ENCODE results near the gene KCNG4. TPM values are rescaled to one million over a fixed set of nuclear protein-coding genes. Genes with fewer than 3 reads are reported as not detected.
"Not testable (repeated sequence)": the region's sequence is repeated elsewhere in the genome, so short reads cannot be mapped to it uniquely, and the experiment has no call there.

KCNG4 gene
- total RNA-seq, 2 donors from 2014 or later = not detected

- Mint-ChIP-seq H3K9me3 (no peaks in the 10 kb centered on the region), H3K36me3 (no peaks in the 10 kb centered on the region), H3K27ac (no peak overlapping the region)
- DNase-seq (ENCODE audit: low spot score in 2 of 2) (no peak), ATAC-seq (no peak)
Measured at GRCh38 chr16:84226026-84226425, 13.8 kb downstream of the KCNG4 start.

DNA sequence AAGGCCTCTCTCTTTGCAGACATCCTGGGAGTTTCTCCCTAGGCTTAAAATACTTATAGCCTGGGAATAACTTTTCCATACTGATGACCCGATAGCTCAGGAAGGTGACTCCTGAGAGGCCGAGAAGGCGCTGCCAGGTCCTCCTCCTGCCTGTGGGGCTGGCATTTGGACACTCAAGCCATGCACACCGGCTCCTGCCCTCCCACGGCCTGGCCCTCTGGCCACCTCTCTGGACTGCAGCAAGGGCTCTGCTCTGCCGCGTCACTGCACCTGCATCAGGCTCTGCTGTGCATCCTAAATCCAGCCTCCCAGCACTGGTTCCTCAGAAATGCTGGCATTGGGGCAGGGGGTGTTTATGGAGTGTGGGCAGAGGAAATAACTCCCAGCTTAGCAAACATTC is 14.2 kb downstream of the KCNG4 start:
- Mint-ChIP-seq H3K36me3 (no peaks in the 10 kb centered on the region), H3K27ac (no peak overlapping the region), H3K9me3 (no peaks in the 10 kb centered on the region)
- no peak for ATAC-seq
- no peak for DNase-seq (ENCODE audit: low spot score in 2 of 2)

GRCh38 chr16:84225126-84225525 is 14.7 kb downstream of the KCNG4 start:
- no peak for DNase-seq (ENCODE audit: low spot score in 2 of 2)
- Mint-ChIP-seq H3K36me3 (no peaks in the 10 kb centered on the region), H3K27ac (no peak overlapping the region), H3K9me3 (no peaks in the 10 kb centered on the region)
- no peak for ATAC-seq

DNA sequence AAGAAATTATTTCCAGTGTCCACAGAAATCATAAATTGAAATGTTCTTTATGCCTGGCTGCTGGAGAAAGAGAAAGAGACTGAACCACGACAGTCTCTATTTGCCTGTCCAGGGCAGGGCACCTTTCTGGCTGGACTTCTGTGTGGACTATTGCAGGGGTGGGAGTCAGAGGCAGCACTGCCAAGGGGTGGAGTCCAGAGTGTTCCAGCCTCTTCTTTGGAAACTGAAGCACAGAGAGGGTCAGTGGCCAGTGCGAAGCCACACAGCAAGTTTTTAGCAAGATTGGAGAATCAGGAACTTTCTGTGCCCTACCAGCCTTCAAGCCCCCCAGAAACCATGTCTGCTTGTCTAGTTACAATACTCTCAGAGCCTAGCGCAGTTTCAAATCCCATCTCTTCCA is 15.3 kb downstream of the KCNG4 start:
- DNase-seq (ENCODE audit: low spot score in 2 of 2) (no peak), ATAC-seq (no peak)
- H3K9me3 Mint-ChIP-seq = no peaks in the 10 kb centered on the region
- H3K36me3 Mint-ChIP-seq = no peaks in the 10 kb centered on the region
- no peak overlapping the region for H3K27ac Mint-ChIP-seq

DNA sequence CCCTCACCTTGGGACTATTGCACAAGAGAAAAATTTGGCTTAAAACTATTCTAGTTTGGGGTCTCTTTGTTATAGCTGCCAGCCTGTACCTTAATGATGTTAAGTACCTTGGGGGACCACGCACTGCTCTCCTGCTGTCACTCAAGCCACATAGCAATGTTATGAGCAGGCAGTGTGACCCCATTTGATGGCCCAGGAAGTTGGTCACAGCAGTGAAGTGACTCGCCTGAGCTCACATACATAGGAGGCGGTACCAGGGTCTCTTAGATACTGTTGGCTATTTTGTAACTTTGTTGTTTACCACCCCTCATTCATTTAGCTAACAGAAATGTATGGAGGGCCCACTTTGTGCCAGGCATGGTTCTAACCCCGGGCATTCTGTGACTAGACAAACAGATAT is 16.4 kb downstream of the KCNG4 start:
- Mint-ChIP-seq H3K36me3 (no peaks in the 10 kb centered on the region), H3K9me3 (no peaks in the 10 kb centered on the region), H3K27ac (no peak overlapping the region)
- DNase-seq (ENCODE audit: low spot score in 2 of 2) (no peak), ATAC-seq (no peak)

- Mint-ChIP-seq H3K27ac (no peak overlapping the region), H3K36me3 (no peaks in the 10 kb centered on the region), H3K9me3 (no peaks in the 10 kb centered on the region)
- ATAC-seq (no peak), DNase-seq (ENCODE audit: low spot score in 2 of 2) (no peak)
Measured at GRCh38 chr16:84220851-84221250, 19.0 kb downstream of the KCNG4 start.

- DNase-seq (ENCODE audit: low spot score in 2 of 2) (no peak), ATAC-seq (no peak)
- no peaks in the 10 kb centered on the region for H3K36me3 Mint-ChIP-seq
- no peak overlapping the region for H3K27ac Mint-ChIP-seq
- no peaks in the 10 kb centered on the region for H3K9me3 Mint-ChIP-seq
Measured at GRCh38 chr16:84218956-84219355, 20.9 kb downstream of the KCNG4 start.

DNA sequence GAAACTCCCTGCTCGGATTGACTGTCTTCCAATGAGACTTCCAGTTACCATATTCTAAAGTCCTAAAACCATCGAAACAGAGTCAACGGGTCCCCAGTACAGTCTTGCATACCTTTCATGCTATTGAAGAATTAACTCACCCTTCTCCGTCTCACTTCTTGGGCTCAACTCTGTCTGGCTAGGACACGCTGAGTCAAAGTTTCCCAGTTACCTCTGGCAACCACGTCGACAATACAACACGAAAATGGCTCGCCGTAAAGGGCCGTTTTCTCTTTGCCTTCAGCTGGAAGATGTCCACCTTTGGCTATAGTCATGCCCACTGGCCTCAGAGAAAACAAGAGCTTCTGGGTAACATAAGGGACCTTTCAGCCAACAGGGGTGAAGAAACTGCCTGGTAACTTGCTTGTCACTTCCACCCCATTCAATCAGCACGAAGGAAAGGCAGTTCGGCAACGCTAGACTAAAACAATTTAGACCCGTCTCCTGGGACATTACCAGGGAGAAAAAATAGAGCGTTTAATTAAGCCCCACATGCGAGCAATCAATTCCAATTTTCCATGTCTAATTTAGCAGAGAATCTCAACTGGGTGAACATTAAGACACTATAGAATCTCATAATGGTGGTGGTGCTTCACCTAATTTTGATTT is 21.5 kb downstream of the KCNG4 start:
- Mint-ChIP-seq H3K36me3 (no peaks in the 10 kb centered on the region), H3K27ac (no peak overlapping the region), H3K9me3 (no peaks in the 10 kb centered on the region)
- ATAC-seq (no peak), DNase-seq (ENCODE audit: low spot score in 2 of 2) (no peak)

- not testable (repeated sequence) for ATAC-seq; DNase-seq (ENCODE audit: low spot score in 2 of 2); H3K36me3 Mint-ChIP-seq; H3K9me3 Mint-ChIP-seq
- peak overlapping the region in 1 of 2 donors; percentile 82 for H3K27ac Mint-ChIP-seq
Measured at GRCh38 chr16:84216144-84216543, 23.7 kb downstream of the KCNG4 start.

GRCh38 chr16:84215531-84215930 is 24.3 kb downstream of the KCNG4 start:
- no peaks in the 10 kb centered on the region for H3K9me3 Mint-ChIP-seq
- H3K27ac Mint-ChIP-seq = no peak overlapping the region
- DNase-seq (ENCODE audit: low spot score in 2 of 2) (no peak), ATAC-seq (no peak)
- H3K36me3 Mint-ChIP-seq = no peaks in the 10 kb centered on the region

GRCh38 chr16:84214451-84215066 is 25.3 kb downstream of the KCNG4 start:
- ATAC-seq (no peak), DNase-seq (ENCODE audit: low spot score in 2 of 2) (no peak)
- Mint-ChIP-seq H3K36me3 (no peaks in the 10 kb centered on the region), H3K27ac (no peak overlapping the region), H3K9me3 (no peaks in the 10 kb centered on the region)

DNA sequence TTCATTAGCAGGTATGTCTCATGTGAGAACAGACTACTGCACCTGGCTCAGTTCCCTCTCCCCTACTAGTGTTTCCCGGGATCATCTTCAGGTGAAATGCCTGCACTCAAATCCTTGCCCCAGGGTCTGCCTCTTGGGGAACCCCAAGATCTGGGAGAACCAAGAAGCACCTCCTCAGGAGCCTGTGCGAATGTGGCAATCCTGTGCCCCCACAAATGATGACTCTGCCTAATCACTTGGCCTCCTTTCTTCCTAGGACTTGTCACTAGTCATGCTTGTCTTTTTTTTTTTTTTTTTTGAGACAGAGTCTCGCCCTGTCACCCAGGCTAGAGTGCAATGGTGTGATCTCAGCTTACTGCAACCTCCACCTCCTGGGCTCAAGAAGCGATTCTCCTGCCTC is 27.2 kb downstream of the KCNG4 start:
- no peaks in the 10 kb centered on the region for H3K9me3 Mint-ChIP-seq
- H3K36me3 Mint-ChIP-seq = no peaks in the 10 kb centered on the region
- H3K27ac Mint-ChIP-seq = no peak overlapping the region
- DNase-seq (ENCODE audit: low spot score in 2 of 2) = no peak
- no peak for ATAC-seq

DNA sequence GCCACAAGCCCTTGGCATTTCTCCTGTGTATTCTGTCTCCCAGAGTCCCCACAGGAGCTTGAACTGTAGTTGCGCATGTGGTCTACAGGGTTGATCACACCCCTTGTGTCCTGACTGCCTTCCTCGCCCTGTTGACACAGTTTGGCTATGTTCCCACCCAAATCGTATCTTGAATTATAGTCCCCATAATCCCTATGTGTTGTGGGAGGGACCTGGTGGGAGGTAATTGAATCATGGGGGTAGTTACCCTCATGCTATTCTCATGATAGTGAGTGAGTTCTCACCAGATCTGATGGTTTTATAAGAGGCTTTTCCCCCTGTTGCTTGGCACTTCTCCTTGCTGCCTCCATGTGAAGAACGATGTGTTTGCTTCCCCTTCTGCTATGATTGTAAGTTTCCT is 27.7 kb downstream of the KCNG4 start:
- DNase-seq (ENCODE audit: low spot score in 2 of 2) = no peak
- H3K27ac Mint-ChIP-seq = no peak overlapping the region
- H3K36me3 Mint-ChIP-seq = no peaks in the 10 kb centered on the region
- no peaks in the 10 kb centered on the region for H3K9me3 Mint-ChIP-seq
- no peak for ATAC-seq

- no peaks in the 10 kb centered on the region for H3K36me3 Mint-ChIP-seq
- H3K27ac Mint-ChIP-seq = no peak overlapping the region
- H3K9me3 Mint-ChIP-seq = no peaks in the 10 kb centered on the region
- DNase-seq (ENCODE audit: low spot score in 2 of 2) (no peak), ATAC-seq (no peak)
Measured at GRCh38 chr16:84209989-84210388, 29.8 kb downstream of the KCNG4 start.

- ATAC-seq (no peak), DNase-seq (ENCODE audit: low spot score in 2 of 2) (no peak)
- Mint-ChIP-seq H3K36me3 (no peaks in the 10 kb centered on the region), H3K27ac (no peak overlapping the region), H3K9me3 (no peaks in the 10 kb centered on the region)
Measured at GRCh38 chr16:84207879-84208278, 31.9 kb downstream of the KCNG4 start.

DNA sequence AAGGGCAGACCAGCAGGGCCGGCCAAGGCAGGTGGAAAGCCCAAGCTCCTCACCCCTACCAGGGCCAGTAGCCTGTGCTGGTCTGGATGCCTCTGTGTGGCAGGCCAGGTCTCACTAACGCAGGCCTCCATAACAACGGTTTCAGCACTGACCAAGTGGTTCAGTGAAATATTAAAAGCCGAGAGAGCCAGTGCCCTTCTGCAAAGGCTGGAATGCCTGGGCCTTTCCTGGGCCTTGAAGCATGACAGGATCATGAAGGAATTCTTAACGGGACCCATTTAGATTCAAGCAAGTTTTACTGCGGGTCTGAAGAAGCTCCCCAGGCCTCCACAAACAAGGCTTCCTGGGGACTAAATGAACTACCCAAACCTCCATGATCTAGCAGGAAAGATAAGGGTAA is 32.6 kb downstream of the KCNG4 start:
- H3K27ac Mint-ChIP-seq = no peak overlapping the region
- ATAC-seq (no peak), DNase-seq (ENCODE audit: low spot score in 2 of 2) (no peak)
- H3K9me3 Mint-ChIP-seq = no peaks in the 10 kb centered on the region
- H3K36me3 Mint-ChIP-seq = no peaks in the 10 kb centered on the region

DNA sequence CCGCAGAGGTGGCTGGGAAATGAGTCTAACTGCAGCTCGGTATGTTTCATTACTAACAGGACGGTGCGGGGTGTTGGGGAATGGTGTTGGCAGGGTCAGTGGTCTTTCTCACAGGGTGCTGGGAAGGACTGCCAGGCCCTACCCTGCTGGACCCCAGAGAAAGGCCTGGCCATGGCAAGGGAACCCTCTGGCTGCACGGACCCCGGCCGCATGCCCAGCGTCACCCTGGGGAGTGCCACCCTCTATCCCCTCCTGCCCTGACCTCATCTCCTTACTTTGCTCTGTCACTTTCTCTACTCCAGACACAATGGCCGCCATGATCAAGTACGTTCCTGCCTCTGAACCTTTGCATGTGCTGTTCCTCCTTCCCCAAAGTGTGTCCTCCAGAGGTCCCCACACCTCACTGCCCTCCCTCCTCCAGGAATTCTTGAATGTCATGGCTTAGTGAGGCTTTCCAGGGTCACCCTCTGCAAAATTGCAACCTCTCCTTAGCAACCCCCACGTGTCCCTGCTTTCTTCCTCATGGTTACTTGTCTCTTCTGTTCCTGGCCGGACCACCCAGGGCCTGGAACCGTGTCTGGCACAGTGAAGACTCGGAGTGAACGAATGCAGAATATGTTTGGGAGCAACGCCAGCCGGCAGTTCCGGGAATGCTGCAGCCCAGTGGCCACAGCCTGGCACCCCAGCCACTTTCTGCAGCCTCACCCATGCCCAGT is 33.7 kb downstream of the KCNG4 start:
- Mint-ChIP-seq H3K36me3 (no peaks in the 10 kb centered on the region), H3K27ac (no peak overlapping the region), H3K9me3 (no peaks in the 10 kb centered on the region)
- DNase-seq (ENCODE audit: low spot score in 2 of 2) = no peak
- no peak for ATAC-seq

DNA sequence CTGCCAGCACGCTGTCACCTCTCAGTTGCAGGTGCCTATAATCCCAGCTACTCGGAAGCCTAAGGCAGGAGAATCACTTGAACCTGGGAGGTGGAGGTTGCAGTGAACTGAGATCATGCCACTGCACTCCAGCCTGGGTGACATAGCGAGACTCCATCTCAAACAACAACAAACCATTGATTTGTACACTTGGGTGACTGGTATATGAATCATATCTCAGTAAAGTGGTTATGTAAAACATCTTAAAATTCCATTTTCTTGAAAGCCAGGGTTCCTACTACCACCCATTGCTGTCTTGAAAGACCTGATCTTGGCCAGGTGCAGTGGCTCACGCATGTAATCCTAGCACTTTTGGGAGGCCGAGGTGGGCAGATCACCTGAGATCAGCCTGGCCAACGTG is 34.7 kb downstream of the KCNG4 start:
- ATAC-seq; H3K9me3 Mint-ChIP-seq; H3K36me3 Mint-ChIP-seq; H3K27ac Mint-ChIP-seq; DNase-seq (ENCODE audit: low spot score in 2 of 2): not testable (repeated sequence)

Measured in activated naive CD4-positive, alpha-beta T cell treated with anti-CD3 and anti-CD28 coated beads, Interleukin-2, amount 50 U/mL, for 72 hours (primary cell).